Prostate gland (tissue), 2 donors: Measurements from ENCODE around the gene FOXJ3. TPM values are rescaled to one million over a fixed set of nuclear protein-coding genes. Genes with fewer than 3 reads are reported as not detected.
A peak's percentile ranks its signal among the peaks of the same experiment; 100 is the strongest.

Experiments used
- DNase-seq: peaks from one replicate; pipeline ENCODE4 v3.0.0-alpha.2; 2019; ENCODE audit warnings: low spot score
- H3K27ac ChIP-seq, 2 donors: fragments of 200-600 bp; sonication (generic); 2 replicates each; pipeline ENCODE4 v1.5.1; 2017 to 2019
- H3K27me3 ChIP-seq: fragments of 200-600 bp; sonication (generic); replicated peaks from 2 replicates; pipeline ENCODE4 v1.5.1; 2019; ENCODE audit not compliant: insufficient read depth
- H3K36me3 ChIP-seq, 2 donors: fragments of 200-600 bp; sonication (generic); 1 replicate in 1 of 2; 2 replicates in 1 of 2; pipeline versions ENCODE4 v1.5.1 to v1.8.1; 2017 to 2019
- H3K4me1 ChIP-seq: fragments of 200-600 bp; sonication (generic); replicated peaks from 2 replicates; pipeline ENCODE4 v1.5.1; 2019
- H3K4me3 ChIP-seq, 2 donors: fragments of 200-600 bp; sonication (generic); 2 replicates each; pipeline ENCODE4 v1.5.1; 2017 to 2019
- H3K9me3 ChIP-seq: fragments of 200-600 bp; sonication (generic); 2 replicates; pipeline ENCODE4 v1.5.1; 2017
- CTCF ChIP-seq, 4 experiments: fragments of 200-600 bp in 2 of 4; fragments of 450-650 bp in 2 of 4; sonication (generic) in 2 of 4; IDR thresholded peaks; 1 replicate in 3 of 4; 2 replicates in 1 of 4; pipeline ENCODE4 v1.5.1; 2016 to 2019; ENCODE audit warnings: antibody characterized with exemption in 4 of 4, mild to moderate bottlenecking in 2 of 4, moderate library complexity in 2 of 4
- POLR2A ChIP-seq: fragments of 450-650 bp; IDR thresholded peaks from one replicate; pipeline ENCODE4 v1.6.1; 2016; ENCODE audit warnings: antibody characterized with exemption, mild to moderate bottlenecking
- POLR2AphosphoS5 ChIP-seq: sonication (generic); formaldehyde crosslinking; IDR thresholded peaks from one replicate; pipeline ENCODE4 v1.6.1; 2017; ENCODE audit warnings: antibody characterized with exemption
- WGBS: methylation state at CpG from one replicate; pipeline ENCODE4 v1.1.5; 2018; 5-methylcytosine and 5-hydroxymethylcytosine counted together
- intact Hi-C: fragments of 100-400 bp; cut with DNase I; formaldehyde crosslinking; loops from one replicate; pipeline ENCODE4 v1.14.2; 2022
- total RNA-seq, 2 donors: library from RNA; depleted of rRNA; stranded (reverse); fragments of >200 nt; gene quantifications; one replicate each; pipeline ENCODE4 v1.1.0, GENCODE V29; 2016

The FOXJ3 gene
- total RNA-seq, 2 donors from 2014 or later = 54.1 to 58.5 TPM

- H3K27me3 ChIP-seq = no peaks in the 10 kb centered on the region
- peaks cover 16% of the 10 kb centered on the region for H3K4me1 ChIP-seq
- H3K36me3 ChIP-seq = no peaks in the 10 kb centered on the region
- no peak for DNase-seq
- intact Hi-C loops = no loop called here
- no peak overlapping the region for H3K4me3 ChIP-seq
- H3K9me3 ChIP-seq = no peaks in the 10 kb centered on the region
- WGBS = 80% methylated on average over 2 of the region's 2 CpGs
- no peak for TF ChIP-seq POLR2AphosphoS5
- no peak for TF ChIP-seq CTCF (IDR thresholded peaks at IDR 0.05)
- TF ChIP-seq POLR2A = no peak
- no peak overlapping the region for H3K27ac ChIP-seq
Observed at GRCh38 chr1:42315500-42315899, 19.5 kb downstream of the FOXJ3 start.

- Histone ChIP-seq H3K4me1 (peaks cover 11% of the 10 kb centered on the region), H3K4me3 (no peak overlapping the region), H3K27me3 (no peaks in the 10 kb centered on the region), H3K36me3 (no peaks in the 10 kb centered on the region), H3K9me3 (no peaks in the 10 kb centered on the region), H3K27ac (peak overlapping the region in 1 of 2 donors; percentile 54)
- no peak for TF ChIP-seq POLR2A
- TF ChIP-seq POLR2AphosphoS5 = no peak
- no peak for TF ChIP-seq CTCF (IDR thresholded peaks at IDR 0.05)
- WGBS = 92% methylated on average over 3 of the region's 3 CpGs
- intact Hi-C loops = no loop called here
- no peak for DNase-seq
Observed at GRCh38 chr1:42313970-42314369, 21.1 kb downstream of the FOXJ3 start.

GRCh38 chr1:42312576-42313212, 22.3 kb downstream of the FOXJ3 start:
- peak overlapping the region; percentile 23 to 54 for H3K27ac ChIP-seq
- DNase-seq = peak; percentile 59
- no peaks in the 10 kb centered on the region for H3K9me3 ChIP-seq
- WGBS = 32% methylated on average over 7 of the region's 7 CpGs
- H3K4me1 ChIP-seq = peaks cover 11% of the 10 kb centered on the region
- no peaks in the 10 kb centered on the region for H3K36me3 ChIP-seq
- no peaks in the 10 kb centered on the region for H3K27me3 ChIP-seq
- intact Hi-C loops = no loop called here
- H3K4me3 ChIP-seq = no peak overlapping the region
- TF ChIP-seq POLR2AphosphoS5 (peak; percentile 78), CTCF (IDR thresholded peaks at IDR 0.05) (no peak), POLR2A (no peak)

GRCh38 chr1:42311897-42312296, 23.1 kb downstream of the FOXJ3 start:
- Histone ChIP-seq H3K36me3 (no peaks in the 10 kb centered on the region), H3K27me3 (no peaks in the 10 kb centered on the region), H3K27ac (no peak overlapping the region), H3K9me3 (no peaks in the 10 kb centered on the region), H3K4me1 (peaks cover 11% of the 10 kb centered on the region), H3K4me3 (no peak overlapping the region)
- TF ChIP-seq POLR2A = no peak
- no peak for TF ChIP-seq CTCF (IDR thresholded peaks at IDR 0.05)
- no peak for DNase-seq
- intact Hi-C loops = no loop called here
- WGBS = 94% methylated on average over 4 of the region's 4 CpGs

- Histone ChIP-seq H3K27me3 (no peaks in the 10 kb centered on the region), H3K4me3 (no peak overlapping the region), H3K27ac (no peak overlapping the region), H3K4me1 (peaks cover 11% of the 10 kb centered on the region), H3K9me3 (no peaks in the 10 kb centered on the region), H3K36me3 (no peaks in the 10 kb centered on the region)
- intact Hi-C loops = no loop called here
- no peak for TF ChIP-seq POLR2AphosphoS5
- no peak for TF ChIP-seq POLR2A
- TF ChIP-seq CTCF (IDR thresholded peaks at IDR 0.05) = no peak
- WGBS = 0% methylated on average over 1 of the region's 1 CpG
- no peak for DNase-seq
Observed at GRCh38 chr1:42311138-42311537, 23.9 kb downstream of the FOXJ3 start.
